ENCODE data around the gene KRT81.

DNA sequence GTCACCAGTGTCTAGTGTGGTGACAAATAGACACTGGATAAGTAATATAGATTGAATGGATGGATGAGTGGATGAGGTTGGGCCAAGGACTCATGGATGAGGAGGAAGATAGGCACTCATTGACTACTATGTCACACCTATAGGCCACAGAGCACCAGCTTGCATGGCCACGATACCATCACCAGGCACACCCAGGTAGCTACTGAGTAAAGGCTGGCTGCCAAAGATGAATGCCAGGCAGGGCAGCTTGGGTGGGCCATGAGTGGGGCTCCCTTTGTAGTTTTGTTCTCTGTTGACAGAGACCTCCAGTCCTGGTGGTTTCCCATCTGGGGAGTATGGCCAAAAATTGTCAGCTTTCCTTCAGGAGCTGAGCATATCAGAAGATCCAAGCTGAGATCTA, 41.0 kb upstream of the KRT81 start:
- TF ChIP-seq, protein P1, sequence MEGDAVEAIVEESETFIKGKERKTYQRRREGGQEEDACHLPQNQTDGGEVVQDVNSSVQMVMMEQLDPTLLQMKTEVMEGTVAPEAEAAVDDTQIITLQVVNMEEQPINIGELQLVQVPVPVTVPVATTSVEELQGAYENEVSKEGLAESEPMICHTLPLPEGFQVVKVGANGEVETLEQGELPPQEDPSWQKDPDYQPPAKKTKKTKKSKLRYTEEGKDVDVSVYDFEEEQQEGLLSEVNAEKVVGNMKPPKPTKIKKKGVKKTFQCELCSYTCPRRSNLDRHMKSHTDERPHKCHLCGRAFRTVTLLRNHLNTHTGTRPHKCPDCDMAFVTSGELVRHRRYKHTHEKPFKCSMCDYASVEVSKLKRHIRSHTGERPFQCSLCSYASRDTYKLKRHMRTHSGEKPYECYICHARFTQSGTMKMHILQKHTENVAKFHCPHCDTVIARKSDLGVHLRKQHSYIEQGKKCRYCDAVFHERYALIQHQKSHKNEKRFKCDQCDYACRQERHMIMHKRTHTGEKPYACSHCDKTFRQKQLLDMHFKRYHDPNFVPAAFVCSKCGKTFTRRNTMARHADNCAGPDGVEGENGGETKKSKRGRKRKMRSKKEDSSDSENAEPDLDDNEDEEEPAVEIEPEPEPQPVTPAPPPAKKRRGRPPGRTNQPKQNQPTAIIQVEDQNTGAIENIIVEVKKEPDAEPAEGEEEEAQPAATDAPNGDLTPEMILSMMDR (IDR thresholded peaks at IDR 0.05), result no peak
- no peak for TF ChIP-seq POLR2AphosphoS5 (IDR thresholded peaks at IDR 0.05; ENCODE audit: low read depth, low read length)
- TF ChIP-seq, protein P2, sequence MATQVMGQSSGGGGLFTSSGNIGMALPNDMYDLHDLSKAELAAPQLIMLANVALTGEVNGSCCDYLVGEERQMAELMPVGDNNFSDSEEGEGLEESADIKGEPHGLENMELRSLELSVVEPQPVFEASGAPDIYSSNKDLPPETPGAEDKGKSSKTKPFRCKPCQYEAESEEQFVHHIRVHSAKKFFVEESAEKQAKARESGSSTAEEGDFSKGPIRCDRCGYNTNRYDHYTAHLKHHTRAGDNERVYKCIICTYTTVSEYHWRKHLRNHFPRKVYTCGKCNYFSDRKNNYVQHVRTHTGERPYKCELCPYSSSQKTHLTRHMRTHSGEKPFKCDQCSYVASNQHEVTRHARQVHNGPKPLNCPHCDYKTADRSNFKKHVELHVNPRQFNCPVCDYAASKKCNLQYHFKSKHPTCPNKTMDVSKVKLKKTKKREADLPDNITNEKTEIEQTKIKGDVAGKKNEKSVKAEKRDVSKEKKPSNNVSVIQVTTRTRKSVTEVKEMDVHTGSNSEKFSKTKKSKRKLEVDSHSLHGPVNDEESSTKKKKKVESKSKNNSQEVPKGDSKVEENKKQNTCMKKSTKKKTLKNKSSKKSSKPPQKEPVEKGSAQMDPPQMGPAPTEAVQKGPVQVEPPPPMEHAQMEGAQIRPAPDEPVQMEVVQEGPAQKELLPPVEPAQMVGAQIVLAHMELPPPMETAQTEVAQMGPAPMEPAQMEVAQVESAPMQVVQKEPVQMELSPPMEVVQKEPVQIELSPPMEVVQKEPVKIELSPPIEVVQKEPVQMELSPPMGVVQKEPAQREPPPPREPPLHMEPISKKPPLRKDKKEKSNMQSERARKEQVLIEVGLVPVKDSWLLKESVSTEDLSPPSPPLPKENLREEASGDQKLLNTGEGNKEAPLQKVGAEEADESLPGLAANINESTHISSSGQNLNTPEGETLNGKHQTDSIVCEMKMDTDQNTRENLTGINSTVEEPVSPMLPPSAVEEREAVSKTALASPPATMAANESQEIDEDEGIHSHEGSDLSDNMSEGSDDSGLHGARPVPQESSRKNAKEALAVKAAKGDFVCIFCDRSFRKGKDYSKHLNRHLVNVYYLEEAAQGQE (IDR thresholded peaks at IDR 0.05; ENCODE audit: insufficient read depth in 1 of 2, low read depth in 2 of 2, low read length in 1 of 2), result no peak
- TF ChIP-seq TCF7L2 (IDR thresholded peaks at IDR 0.05; ENCODE audit: low read depth, low read length), result no peak
- TF ChIP-seq SIN3A (IDR thresholded peaks at IDR 0.05; ENCODE audit: borderline replicate concordance, insufficient read depth, low read depth, low read length), result no peak

Data from Panc1 (cell line).